Omental fat pad (tissue), 4 donors: ENCODE results near the gene PDE12. TPM values are rescaled to one million over a fixed set of nuclear protein-coding genes. Genes with fewer than 3 reads are reported as not detected.

Experiments
- ATAC-seq: fragments of 150-250 bp; one replicate; pipeline ENCODE4 v1.9.1; 2016; ENCODE audit warnings: mild to moderate bottlenecking, moderate library complexity; ENCODE audit not compliant: low FRiP score
- DNase-seq: peaks from one replicate; pipeline ENCODE4 v3.0.0-alpha.2; 2019; ENCODE audit warnings: low spot score
- total RNA-seq, 4 donors: library from RNA; depleted of rRNA; stranded (reverse); fragments of >200 nt; gene quantifications; one replicate each; pipeline ENCODE4 v1.1.0, GENCODE V29; 2016
- TF ChIP-seq, protein P1 (sequence below), 3 donors: fragments of 450-650 bp; IDR thresholded peaks; one replicate each; pipeline ENCODE4 v1.5.1; 2016 to 2017; ENCODE audit warnings: antibody characterized with exemption in 3 of 3, mild to moderate bottlenecking in 3 of 3, moderate library complexity in 2 of 3

The PDE12 gene
- total RNA-seq, 4 donors from 2014 or later = 14.8 to 61.2 (median 21.4) TPM

DNA sequence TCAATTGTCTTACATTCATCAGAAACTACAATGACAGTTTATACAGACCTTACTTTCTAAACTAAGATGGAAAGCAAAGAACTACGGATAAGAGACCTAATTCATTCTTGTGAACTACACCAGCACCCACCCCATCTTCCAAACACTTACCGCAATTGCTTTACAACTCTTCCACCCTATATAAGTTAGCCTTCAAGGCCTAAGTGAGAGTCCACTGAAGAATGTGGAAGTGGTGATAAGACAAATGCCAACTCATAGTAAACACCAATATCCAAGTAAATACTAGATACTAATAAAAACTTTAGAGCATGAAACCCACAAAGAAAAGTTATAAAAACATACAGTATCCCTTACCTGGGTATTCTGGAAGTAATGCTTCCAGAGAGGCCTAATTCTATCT is 27.5 kb downstream of the PDE12 start:
- ATAC-seq = no peak
- no peak for DNase-seq
- TF ChIP-seq, protein P1, sequence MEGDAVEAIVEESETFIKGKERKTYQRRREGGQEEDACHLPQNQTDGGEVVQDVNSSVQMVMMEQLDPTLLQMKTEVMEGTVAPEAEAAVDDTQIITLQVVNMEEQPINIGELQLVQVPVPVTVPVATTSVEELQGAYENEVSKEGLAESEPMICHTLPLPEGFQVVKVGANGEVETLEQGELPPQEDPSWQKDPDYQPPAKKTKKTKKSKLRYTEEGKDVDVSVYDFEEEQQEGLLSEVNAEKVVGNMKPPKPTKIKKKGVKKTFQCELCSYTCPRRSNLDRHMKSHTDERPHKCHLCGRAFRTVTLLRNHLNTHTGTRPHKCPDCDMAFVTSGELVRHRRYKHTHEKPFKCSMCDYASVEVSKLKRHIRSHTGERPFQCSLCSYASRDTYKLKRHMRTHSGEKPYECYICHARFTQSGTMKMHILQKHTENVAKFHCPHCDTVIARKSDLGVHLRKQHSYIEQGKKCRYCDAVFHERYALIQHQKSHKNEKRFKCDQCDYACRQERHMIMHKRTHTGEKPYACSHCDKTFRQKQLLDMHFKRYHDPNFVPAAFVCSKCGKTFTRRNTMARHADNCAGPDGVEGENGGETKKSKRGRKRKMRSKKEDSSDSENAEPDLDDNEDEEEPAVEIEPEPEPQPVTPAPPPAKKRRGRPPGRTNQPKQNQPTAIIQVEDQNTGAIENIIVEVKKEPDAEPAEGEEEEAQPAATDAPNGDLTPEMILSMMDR (IDR thresholded peaks at IDR 0.05) = no peak

DNA sequence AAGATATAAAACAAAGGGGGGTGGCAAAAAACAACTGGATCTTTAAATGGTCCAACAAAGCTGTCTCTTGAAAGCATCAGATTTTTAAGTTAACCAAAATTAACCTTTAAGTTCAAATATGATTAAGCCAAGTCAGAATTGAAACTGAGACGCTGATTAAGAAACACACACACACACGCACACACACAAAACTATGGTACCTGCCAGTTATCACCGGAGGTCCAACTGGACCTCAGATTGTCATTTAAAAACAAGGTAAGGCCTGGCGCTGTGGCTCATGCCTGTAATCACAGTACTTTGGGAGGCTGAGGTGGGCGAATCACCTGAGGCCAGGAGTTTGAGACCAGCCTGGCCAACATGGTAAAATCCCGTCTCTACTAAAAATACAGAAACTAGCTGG is 30.7 kb downstream of the PDE12 start:
- no peak for DNase-seq
- TF ChIP-seq, protein P1 (IDR thresholded peaks at IDR 0.05) = no peak
- no peak for ATAC-seq

DNA sequence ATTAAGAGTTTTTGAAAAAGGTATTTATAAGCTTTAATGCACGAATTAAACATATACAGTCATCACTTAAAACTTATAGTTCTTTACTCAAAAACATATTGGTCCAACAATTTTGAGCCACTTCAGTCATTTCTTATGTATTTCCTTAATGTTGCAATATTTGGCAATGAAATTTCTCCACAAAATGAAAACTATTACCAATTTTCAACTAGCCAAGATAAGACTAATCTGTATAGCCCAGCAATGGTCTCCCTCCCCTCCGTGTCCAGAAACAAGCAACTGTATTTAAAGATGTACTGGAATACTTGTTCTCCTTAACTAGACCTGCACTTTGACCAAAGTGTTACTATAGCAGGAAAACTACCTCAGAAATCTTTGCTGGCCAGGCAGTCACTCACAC is 31.8 kb downstream of the PDE12 start:
- ATAC-seq (no peak), DNase-seq (no peak)
- TF ChIP-seq, protein P1 (IDR thresholded peaks at IDR 0.05) = no peak

DNA sequence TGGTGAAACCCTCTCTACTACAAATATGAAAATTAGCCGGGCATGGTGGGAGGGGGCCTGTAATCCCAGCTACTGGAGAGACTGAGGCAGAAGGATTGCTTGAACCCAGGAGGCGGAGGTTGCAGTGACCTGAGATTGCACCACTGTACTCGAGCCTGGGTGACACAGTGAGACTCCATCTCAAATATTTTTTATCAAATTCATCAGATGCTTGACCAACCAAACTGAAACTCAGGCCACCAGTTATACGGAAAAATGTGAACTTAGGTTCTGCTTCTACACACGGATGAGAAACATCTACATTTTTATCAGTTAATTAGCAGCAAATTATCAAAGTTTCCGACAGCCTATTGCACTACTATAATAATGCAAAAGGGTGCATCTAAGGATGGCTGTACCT is 36.2 kb downstream of the PDE12 start:
- TF ChIP-seq, protein P1 (IDR thresholded peaks at IDR 0.05) = no peak
- no peak for DNase-seq
- ATAC-seq = no peak

DNA sequence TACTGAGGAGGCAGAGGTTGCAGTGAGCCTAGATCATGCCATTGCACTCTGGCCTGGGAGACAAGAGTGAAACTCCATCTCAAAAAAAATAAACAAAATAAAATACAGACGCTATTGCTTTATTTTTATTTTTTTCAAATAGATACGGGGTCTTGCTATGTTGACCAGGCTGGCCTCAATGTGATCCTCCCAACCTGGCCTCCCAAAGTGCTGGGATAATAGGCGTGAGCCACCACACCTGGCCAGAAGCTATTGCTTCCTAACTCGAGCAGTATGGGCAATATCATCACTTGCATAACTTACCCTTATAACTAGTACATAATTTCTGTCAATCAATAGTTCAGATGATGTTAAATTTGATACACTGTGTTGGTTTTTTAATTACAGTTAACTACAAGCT is 38.1 kb downstream of the PDE12 start:
- TF ChIP-seq, protein P1 (IDR thresholded peaks at IDR 0.05) = no peak
- no peak for ATAC-seq
- DNase-seq = no peak

DNA sequence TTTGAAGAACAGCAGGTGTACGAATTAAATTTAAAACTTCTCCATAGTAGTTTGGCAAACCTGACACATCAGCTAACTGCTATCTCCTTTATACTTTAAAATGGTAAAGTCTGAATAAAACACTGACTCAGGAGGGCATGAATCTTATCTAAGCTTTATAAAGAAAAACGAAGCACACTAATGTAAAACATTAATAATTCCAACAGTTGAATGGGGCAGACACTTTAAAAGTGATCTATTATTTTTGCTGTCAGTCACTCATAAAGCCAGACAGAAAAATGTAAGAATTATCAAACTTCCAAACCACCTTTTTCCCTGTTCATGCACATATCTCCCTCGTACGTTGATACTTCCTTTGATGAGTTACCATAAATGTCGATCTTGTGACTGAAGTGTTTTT is 38.5 kb downstream of the PDE12 start:
- DNase-seq (no peak), ATAC-seq (no peak)
- TF ChIP-seq, protein P1 (IDR thresholded peaks at IDR 0.05) = no peak

DNA sequence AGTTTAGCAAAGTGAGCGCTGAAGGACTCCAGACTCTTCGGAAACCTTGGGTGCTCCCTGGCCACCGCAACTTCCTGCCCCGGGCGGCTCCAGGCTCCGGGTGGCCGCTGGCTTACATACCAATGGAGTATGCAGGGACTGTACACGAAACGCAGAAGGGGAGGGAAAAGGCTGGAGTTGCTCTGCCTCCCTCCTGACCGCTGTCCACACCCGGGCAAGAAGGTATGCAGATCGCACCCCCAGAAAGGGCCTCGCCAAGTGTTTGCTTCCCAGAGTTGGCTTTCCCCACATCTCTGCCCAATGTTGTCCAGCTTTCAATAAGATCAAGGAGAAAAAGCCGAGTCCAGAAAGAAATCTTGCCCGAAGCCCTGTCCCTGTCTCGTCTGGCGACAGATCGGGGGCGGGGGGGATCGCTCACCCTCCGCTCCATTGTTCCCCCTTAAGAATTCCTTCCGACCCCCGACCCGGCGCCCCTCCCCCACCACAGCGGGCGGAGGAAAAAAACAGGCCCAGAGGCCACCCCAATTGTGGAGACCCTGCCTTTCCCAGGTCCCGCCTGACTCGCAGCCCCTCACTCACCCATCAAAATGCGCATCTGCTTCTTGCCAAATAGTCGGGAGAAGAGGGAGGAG is 40.5 kb downstream of the PDE12 start:
- peak; percentile 36 for ATAC-seq
- TF ChIP-seq, protein P1 (IDR thresholded peaks at IDR 0.05) = no peak
- DNase-seq = peak; percentile 48
